Rectal smooth muscle tissue (tissue), 1 donor: ENCODE data around the gene TAS2R30.
"Not testable (repeated sequence)": the region's sequence is repeated elsewhere in the genome, so short reads cannot be mapped to it uniquely, and the experiment has no call there.

ENCODE experiments used
- H3K27ac ChIP-seq: one replicate; pipeline ENCODE4 v1.7.0; 2013; ENCODE audit warnings: low read depth, low read length, inconsistent platforms
- H3K27me3 ChIP-seq: one replicate; pipeline ENCODE4 v1.7.0; 2013; ENCODE audit warnings: low read length; ENCODE audit not compliant: control insufficient read depth, insufficient read depth
- H3K36me3 ChIP-seq: one replicate; pipeline ENCODE4 v1.7.0; 2013; ENCODE audit warnings: low read length; ENCODE audit not compliant: control insufficient read depth, insufficient read depth
- H3K4me1 ChIP-seq: one replicate; pipeline ENCODE4 v1.7.0; 2013; ENCODE audit warnings: low read length; ENCODE audit not compliant: control insufficient read depth, insufficient read depth
- H3K4me3 ChIP-seq: one replicate; pipeline ENCODE4 v1.7.0; 2013; ENCODE audit warnings: low read length
- H3K9ac ChIP-seq: one replicate; pipeline ENCODE4 v1.7.0; 2013; ENCODE audit warnings: low read length

Gene TAS2R30

DNA sequence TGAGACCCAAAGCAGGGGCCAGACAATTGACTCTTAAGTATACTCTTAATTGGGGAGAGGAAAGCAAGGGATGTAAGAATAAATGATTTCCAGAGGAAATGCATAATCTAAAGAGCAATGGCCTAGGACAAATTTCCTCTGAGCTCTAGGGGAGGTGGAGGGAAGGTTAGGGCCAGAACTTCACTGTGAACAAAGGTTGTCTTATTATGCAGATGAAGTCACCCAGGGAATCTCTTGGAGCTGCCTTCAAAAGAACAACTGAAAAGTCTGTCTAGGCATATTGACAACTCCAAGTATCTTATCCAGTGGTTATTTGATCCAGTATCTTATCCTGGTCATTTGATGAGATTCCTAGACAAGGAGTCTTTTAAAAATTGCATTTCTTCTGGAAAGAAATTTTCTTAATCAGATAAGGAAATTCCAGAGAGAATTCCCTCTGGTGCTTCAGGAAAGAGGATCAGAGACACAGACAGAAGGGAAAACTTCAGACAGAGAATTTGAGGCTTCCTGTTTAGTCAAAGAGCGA is 20.0 kb upstream of the TAS2R30 start:
- Histone ChIP-seq H3K27ac (no peak overlapping the region), H3K27me3 (no peaks in the 10 kb centered on the region), H3K36me3 (no peaks in the 10 kb centered on the region), H3K4me3 (no peak overlapping the region), H3K4me1 (no peaks in the 10 kb centered on the region), H3K9ac (no peak overlapping the region)

DNA sequence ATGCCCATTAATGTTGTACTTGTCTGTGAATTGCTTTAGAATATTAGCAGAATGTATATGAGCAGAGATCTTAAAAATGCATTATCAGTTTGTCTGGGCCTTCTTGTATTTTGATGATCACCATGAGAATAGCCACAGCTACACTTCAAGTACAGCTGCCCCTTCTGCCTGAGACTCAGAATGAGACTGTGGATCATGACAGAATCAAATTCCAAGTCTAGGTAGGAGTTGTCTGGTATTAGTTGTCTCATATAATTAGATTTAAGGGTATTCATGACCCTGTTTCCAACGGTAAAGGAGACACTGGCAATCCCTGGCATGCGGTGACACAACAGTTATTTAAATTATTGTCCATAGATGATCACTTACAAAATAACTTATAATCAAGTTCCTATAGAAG is 18.3 kb upstream of the TAS2R30 start:
- Histone ChIP-seq H3K9ac (no peak overlapping the region), H3K4me1 (no peaks in the 10 kb centered on the region), H3K36me3 (no peaks in the 10 kb centered on the region), H3K4me3 (no peak overlapping the region), H3K27ac (no peak overlapping the region), H3K27me3 (no peaks in the 10 kb centered on the region)

DNA sequence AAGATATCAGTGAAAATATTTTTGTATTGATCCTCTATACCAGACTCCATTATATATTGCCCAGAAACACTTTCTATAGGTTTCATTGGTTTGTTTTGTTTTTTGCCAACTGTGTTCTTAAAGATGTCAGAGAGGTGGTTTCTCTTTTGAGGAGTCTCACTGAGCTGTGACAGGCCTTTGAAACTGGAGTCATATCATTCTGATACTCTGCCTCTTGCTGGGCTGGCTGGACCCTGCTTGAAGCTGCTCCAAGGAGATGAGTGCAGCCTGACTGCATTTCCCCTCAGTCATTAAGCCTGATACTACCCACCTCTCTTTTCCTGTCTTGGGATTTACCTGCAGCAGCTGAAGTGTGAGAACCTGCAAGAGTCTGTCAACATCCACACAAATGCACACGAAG is 16.4 kb upstream of the TAS2R30 start:
- Histone ChIP-seq H3K36me3 (no peaks in the 10 kb centered on the region), H3K27ac (no peak overlapping the region), H3K4me1 (no peaks in the 10 kb centered on the region), H3K9ac (no peak overlapping the region), H3K4me3 (no peak overlapping the region), H3K27me3 (no peaks in the 10 kb centered on the region)

DNA sequence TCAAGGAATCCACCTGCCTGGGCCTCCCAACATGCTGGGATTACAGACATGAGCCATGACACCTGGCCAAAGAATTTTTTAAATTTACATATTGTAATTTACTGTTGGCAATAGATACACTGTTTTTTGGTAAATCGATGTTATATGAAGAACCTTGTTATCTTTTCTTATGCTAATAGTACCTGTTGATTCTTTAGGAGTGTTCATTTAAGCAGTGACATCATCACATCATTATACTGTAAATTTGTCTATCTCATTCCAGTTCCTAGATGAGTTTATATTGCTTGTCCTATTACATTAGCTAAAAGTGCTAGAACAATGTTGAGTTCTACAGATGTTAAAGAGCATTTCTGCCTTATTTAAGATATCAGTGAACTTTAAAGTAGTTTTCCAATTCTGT is 13.0 kb upstream of the TAS2R30 start:
- no peak overlapping the region for H3K4me3 ChIP-seq
- no peaks in the 10 kb centered on the region for H3K27me3 ChIP-seq
- no peaks in the 10 kb centered on the region for H3K4me1 ChIP-seq
- H3K9ac ChIP-seq = no peak overlapping the region
- H3K27ac ChIP-seq = no peak overlapping the region
- H3K36me3 ChIP-seq = no peaks in the 10 kb centered on the region

DNA sequence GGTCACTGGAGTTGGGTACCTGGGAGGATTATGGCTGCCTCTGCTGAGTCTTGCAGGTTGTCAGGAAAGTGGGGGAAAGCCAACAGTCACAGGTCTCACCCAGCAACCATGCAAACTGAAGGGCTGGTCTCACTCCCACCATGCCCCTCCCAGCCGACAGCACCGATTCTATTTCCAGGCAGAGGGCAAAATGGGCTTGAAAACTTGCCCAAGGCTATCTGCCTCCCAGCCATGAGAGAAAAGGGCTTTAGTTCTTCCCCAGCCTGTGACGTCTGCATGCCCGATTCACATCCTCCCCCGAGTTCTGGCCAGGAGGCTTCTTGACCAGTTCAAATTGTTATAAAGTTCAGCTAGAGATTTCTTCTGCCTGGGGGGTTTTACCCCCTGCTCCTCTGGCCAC is 9.9 kb upstream of the TAS2R30 start:
- Histone ChIP-seq H3K9ac (no peak overlapping the region), H3K27me3 (no peaks in the 10 kb centered on the region), H3K27ac (no peak overlapping the region), H3K4me1 (no peaks in the 10 kb centered on the region), H3K36me3 (no peaks in the 10 kb centered on the region), H3K4me3 (no peak overlapping the region)

DNA sequence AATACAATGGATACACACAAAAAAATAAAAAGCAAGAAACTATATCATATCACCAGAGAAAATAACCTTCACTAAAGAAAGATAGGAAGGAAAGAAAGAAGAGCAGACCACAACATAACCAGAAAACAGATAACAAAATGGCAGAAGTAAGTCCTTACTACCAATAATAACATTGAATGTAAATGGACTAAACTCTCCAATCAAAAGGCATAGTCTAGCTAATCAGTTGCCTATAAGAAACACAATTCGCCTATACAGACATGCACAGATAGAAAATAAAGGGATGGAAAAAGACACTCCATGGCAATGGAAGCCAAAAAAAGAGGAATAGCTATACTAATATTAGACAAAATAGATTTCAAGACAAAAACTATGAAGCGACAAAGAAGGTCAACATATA is 8.9 kb upstream of the TAS2R30 start:
- Histone ChIP-seq H3K4me3 (no peak overlapping the region), H3K9ac (no peak overlapping the region), H3K4me1 (no peaks in the 10 kb centered on the region), H3K27me3 (no peaks in the 10 kb centered on the region), H3K27ac (no peak overlapping the region), H3K36me3 (no peaks in the 10 kb centered on the region)

DNA sequence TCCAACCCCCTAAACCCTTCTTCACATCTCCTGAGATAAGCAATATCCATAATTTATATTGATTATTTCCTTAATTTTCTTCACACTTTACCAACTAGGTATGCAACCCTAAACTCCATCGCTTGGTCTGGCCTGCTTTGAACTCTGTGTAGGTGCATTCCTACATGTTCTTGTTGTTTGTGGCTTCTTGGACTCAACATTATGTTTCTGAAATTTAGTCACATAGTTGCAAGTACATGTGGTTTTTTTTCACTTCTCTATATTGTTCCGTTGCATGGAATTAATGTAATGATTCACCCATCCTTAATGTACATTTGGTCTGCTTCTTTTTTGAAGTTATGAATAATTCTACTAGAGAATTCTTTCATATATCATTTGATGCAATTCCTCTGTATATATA is 1.6 kb upstream of the TAS2R30 start:
- no peaks in the 10 kb centered on the region for H3K36me3 ChIP-seq
- no peak overlapping the region for H3K9ac ChIP-seq
- H3K4me1 ChIP-seq = no peaks in the 10 kb centered on the region
- H3K27ac ChIP-seq = no peak overlapping the region
- H3K4me3 ChIP-seq = no peak overlapping the region
- no peaks in the 10 kb centered on the region for H3K27me3 ChIP-seq

DNA sequence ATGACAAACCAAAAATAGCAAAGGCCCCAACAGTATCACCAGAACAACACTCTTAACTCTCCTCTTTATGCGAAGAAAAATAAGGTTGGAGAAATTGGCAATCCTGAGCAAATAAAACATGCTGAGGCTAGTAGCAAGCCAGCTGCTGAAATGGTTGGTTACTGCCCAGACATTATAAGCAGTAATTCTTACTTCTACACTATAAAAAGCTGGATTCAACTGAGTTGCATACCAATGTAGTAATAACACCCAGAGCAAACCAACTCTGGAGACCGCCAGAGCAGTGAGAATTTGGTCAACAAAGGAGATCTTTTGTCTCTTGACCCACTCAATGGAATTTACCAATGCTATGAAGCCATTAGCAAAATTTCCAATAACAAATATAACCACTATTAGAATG is 628 bp downstream of the TAS2R30 start:
- no peak overlapping the region for H3K27ac ChIP-seq
- H3K4me3 ChIP-seq = no peak overlapping the region
- H3K4me1 ChIP-seq = no peaks in the 10 kb centered on the region
- no peaks in the 10 kb centered on the region for H3K36me3 ChIP-seq
- H3K27me3 ChIP-seq = no peaks in the 10 kb centered on the region
- H3K9ac ChIP-seq = no peak overlapping the region

DNA sequence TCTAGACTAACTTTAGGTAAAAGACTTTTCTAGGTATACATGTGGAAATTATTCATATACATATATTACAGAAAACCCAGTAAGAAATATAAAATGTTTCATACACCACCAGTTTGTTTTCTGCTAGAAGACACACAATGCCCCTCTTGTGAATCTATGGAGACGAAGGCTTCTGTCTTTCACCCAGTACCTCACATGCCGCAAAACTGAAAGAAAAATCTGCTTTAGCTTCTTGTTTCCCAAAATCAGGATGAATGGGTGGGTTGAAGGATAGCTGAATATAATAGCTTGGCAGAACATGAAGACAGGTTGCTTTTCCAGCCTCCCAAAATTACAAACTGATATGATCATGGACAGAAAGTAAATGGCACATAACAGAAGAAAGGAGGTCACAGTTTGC is 1.3 kb downstream of the TAS2R30 start:
- no peak overlapping the region for H3K27ac ChIP-seq

DNA sequence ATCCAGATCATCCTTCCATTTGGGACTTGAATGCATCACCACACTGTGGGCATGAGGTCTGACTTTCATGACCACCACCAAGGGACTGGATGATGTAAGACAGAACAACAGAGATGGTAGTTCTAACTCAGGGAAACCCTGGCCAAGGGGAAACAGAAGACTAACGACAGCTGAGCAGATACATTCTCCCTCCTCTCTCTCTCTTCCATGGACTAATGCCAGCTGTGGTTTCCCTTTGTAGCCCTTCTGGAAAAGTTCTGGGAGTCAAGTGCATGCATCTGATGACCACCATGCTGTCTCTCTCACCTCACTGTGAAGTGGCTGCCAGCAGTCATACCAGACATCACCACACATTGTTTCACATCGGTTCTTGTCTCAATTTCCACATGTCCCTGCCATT is 3.4 kb downstream of the TAS2R30 start:
- H3K36me3 ChIP-seq = no peaks in the 10 kb centered on the region
- H3K27me3 ChIP-seq = no peaks in the 10 kb centered on the region
- H3K4me1 ChIP-seq = no peaks in the 10 kb centered on the region
- no peak overlapping the region for H3K9ac ChIP-seq
- H3K27ac ChIP-seq = no peak overlapping the region
- no peak overlapping the region for H3K4me3 ChIP-seq

More for the DNA sequence above, 1.3 kb downstream of the TAS2R30 start:
- no peaks in the 10 kb centered on the region for H3K4me1 ChIP-seq
- no peak overlapping the region for H3K4me3 ChIP-seq
- H3K9ac ChIP-seq = no peak overlapping the region
- no peaks in the 10 kb centered on the region for H3K27me3 ChIP-seq
- no peaks in the 10 kb centered on the region for H3K36me3 ChIP-seq

DNA sequence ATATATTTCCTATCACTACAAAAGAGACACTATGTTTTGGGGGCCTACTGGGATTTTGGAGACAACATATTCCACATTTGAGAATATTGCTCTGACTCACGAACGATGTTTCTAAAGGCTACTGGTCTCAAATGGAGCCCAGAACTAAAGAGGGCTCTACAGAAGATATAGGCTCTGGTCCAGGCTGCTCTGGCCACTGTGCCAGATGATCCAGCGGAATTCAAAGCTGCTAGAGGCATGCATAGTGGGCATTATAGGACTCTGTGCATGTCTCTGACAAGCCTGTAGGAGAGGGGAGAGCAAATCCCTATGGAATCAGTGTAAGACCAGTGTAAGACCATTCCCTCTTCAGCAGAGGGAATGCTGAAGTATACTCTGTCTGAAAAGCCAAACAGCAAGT is 4.1 kb downstream of the TAS2R30 start:
- no peaks in the 10 kb centered on the region for H3K4me1 ChIP-seq
- H3K9ac ChIP-seq = no peak overlapping the region
- H3K36me3 ChIP-seq = no peaks in the 10 kb centered on the region
- no peaks in the 10 kb centered on the region for H3K27me3 ChIP-seq
- H3K27ac ChIP-seq = no peak overlapping the region
- H3K4me3 ChIP-seq = no peak overlapping the region

DNA sequence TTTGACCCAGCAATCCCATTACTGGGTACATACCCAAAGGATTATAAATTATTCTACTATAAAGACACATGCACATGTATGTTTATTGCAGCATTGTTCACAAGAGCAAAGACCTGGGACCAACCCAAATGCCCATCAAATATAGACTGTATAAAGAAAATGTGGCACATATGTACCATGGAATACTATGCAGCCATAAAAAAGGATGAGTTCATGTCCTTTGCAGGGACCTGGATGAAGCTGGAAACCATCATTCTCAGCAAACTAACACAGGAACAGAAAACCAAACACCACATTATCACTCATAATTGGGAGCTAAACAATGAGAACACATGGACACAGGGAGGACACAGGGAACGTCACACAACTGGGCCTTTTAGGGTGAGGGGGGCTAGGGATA is 20.3 kb downstream of the TAS2R30 start:
- not testable (repeated sequence) for H3K27ac ChIP-seq, H3K4me3 ChIP-seq, H3K9ac ChIP-seq, H3K27me3 ChIP-seq, H3K4me1 ChIP-seq, H3K36me3 ChIP-seq

DNA sequence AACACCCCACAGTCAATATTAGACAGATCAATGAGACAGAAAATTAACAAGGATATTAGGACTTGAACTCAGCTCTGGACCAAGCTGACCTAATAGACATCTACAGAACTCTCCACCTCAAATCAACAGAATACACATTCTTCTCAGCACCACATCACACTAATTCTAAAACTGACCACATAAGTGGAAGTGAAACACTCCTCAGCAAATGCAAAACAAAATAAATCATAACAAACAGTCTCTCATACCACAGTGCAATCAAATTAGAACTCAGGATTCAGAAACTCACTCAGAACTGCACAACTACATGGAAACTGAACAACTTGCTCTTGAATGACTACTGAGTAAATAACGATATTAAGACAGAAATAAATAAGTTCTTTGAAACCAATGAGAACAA is 23.2 kb downstream of the TAS2R30 start:
- not testable (repeated sequence) for H3K27ac ChIP-seq, H3K27me3 ChIP-seq

More for the DNA sequence above, 23.2 kb downstream of the TAS2R30 start:
- H3K4me1 ChIP-seq, H3K36me3 ChIP-seq, H3K9ac ChIP-seq, H3K4me3 ChIP-seq: not testable (repeated sequence)
